ENCODE results near the gene PEX26. TPM values are rescaled to one million over a fixed set of nuclear protein-coding genes. Genes with fewer than 3 reads are reported as not detected.
"Not testable (repeated sequence)": the region's sequence is repeated elsewhere in the genome, so short reads cannot be mapped to it uniquely, and the experiment has no call there.

PEX26 gene
- total RNA-seq, 1 donor from 2014 or later = 49.8 TPM

GRCh38 chr22:18050065-18050464 is 27.7 kb upstream of the PEX26 start:
- Mint-ChIP-seq H3K27me3 (ENCODE audit: unreplicated experiment) (peaks cover 6% of the 10 kb centered on the region), H3K9me3 (ENCODE audit: unreplicated experiment) (peaks cover 9% of the 10 kb centered on the region), H3K36me3 (ENCODE audit: unreplicated experiment) (peaks cover 11% of the 10 kb centered on the region), H3K27ac (ENCODE audit: unreplicated experiment) (no peak overlapping the region), H3K4me3 (ENCODE audit: unreplicated experiment) (no peak overlapping the region), H3K4me1 (ENCODE audit: low read depth, unreplicated experiment) (peaks cover 3% of the 10 kb centered on the region)
- DNase-seq = no peak
- TF ChIP-seq CTCF (IDR thresholded peaks at IDR 0.05; ENCODE audit: partially characterized antibody, unreplicated experiment) = no peak

DNA sequence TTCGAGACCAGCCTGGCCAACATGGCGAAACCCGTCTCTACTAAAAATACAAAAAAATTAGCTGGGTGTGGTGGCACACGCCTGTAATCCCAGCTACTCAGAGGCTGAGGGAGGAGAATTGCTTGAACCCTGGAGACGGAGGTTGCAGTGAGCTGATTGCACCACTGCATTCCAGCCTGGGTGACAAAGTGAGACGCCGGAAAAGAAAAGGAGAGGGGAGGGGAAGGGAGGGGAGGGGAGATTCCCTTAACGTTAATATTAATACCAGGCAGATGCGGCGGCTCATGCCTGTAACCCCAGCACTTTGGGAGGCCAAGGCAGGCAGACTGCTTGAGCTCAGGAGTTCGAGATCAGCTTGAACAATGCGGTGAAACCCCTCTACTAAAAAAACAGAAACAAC is 26.7 kb upstream of the PEX26 start:
- H3K9me3 Mint-ChIP-seq (ENCODE audit: unreplicated experiment); H3K4me3 Mint-ChIP-seq (ENCODE audit: unreplicated experiment); DNase-seq; H3K27ac Mint-ChIP-seq (ENCODE audit: unreplicated experiment); H3K4me1 Mint-ChIP-seq (ENCODE audit: low read depth, unreplicated experiment): not testable (repeated sequence)
- peaks cover 12% of the 10 kb centered on the region for H3K27me3 Mint-ChIP-seq (ENCODE audit: unreplicated experiment)
- H3K36me3 Mint-ChIP-seq (ENCODE audit: unreplicated experiment) = peaks cover 11% of the 10 kb centered on the region

DNA sequence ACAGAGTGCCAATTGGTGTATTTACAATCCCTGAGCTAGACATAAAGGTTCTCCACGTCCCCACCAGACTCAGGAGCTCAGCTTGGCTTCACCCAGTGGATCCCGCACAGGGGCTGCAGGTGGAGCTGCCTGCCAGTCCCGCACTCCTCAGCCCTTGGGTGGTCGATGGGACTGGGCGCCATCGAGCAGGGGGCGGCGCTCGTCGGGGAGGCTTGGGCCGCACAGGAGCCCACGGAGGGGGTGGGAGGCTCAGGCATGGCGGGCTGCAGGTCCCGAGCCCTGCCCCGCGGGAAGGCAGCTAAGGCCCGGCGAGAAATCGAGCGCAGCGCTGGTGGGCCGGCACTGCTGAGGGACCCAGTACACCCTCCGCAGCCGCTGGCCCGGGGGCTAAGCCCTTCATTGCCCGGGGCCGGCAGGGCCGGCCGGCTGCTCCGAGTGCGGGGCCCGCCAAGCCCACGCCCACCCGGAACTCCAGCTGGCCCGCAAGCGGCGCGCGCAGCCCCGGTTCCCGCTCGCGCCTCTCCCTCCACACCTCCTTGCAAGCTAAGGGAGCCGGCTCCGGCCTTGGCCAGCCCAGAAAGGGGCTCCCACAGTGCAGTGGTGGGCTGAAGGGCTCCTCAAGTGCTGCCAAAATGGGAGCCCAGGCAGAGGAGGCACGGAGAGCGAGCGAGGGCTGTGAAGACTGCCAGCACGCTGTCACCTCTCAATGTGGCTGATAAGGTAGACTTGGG is 24.4 kb upstream of the PEX26 start:
- not testable (repeated sequence) for H3K4me1 Mint-ChIP-seq (ENCODE audit: low read depth, unreplicated experiment); H3K27ac Mint-ChIP-seq (ENCODE audit: unreplicated experiment); DNase-seq; H3K4me3 Mint-ChIP-seq (ENCODE audit: unreplicated experiment)
- Mint-ChIP-seq H3K36me3 (ENCODE audit: unreplicated experiment) (peaks cover 11% of the 10 kb centered on the region), H3K27me3 (ENCODE audit: unreplicated experiment) (peaks cover 12% of the 10 kb centered on the region), H3K9me3 (ENCODE audit: unreplicated experiment) (peaks cover 11% of the 10 kb centered on the region)

DNA sequence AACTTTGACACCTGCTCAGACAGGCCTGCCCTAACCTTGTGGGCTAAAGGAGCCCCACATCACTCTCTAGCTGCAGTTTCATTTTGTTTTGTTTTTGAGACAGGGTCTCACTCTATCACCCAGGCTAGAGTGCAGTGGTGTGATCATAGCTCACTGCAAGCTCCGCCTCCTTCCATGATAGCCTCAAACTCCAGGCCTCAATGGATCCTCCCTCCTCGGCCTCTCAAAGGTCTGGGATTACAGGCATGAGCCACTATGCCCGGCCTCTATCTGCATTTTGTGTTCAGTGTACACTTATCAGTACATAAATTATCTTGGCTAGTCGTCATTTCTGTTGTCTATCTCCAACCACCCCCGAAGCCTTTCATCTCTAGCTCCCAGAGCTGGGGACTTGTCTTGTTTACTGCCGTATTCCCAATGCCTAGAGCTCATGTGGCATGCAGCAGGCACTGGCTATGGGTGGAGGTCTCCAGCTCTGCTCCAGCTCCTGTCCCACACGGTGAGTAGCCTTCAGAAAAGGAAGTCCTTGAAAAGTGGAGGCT is 22.1 kb upstream of the PEX26 start:
- peaks cover 13% of the 10 kb centered on the region for H3K27me3 Mint-ChIP-seq (ENCODE audit: unreplicated experiment)
- H3K4me1 Mint-ChIP-seq (ENCODE audit: low read depth, unreplicated experiment) = peaks cover 6% of the 10 kb centered on the region
- no peak overlapping the region for H3K27ac Mint-ChIP-seq (ENCODE audit: unreplicated experiment)
- H3K9me3 Mint-ChIP-seq (ENCODE audit: unreplicated experiment) = peaks cover 11% of the 10 kb centered on the region
- H3K4me3 Mint-ChIP-seq (ENCODE audit: unreplicated experiment) = no peak overlapping the region
- no peak for TF ChIP-seq CTCF (IDR thresholded peaks at IDR 0.05; ENCODE audit: partially characterized antibody, unreplicated experiment)
- DNase-seq = no peak
- peaks cover 11% of the 10 kb centered on the region for H3K36me3 Mint-ChIP-seq (ENCODE audit: unreplicated experiment)

GRCh38 chr22:18056161-18056666 is 21.6 kb upstream of the PEX26 start:
- TF ChIP-seq CTCF (IDR thresholded peaks at IDR 0.05; ENCODE audit: partially characterized antibody, unreplicated experiment) = no peak
- peaks cover 11% of the 10 kb centered on the region for H3K36me3 Mint-ChIP-seq (ENCODE audit: unreplicated experiment)
- no peak for DNase-seq
- peaks cover 11% of the 10 kb centered on the region for H3K9me3 Mint-ChIP-seq (ENCODE audit: unreplicated experiment)
- peaks cover 13% of the 10 kb centered on the region for H3K27me3 Mint-ChIP-seq (ENCODE audit: unreplicated experiment)
- no peak overlapping the region for H3K27ac Mint-ChIP-seq (ENCODE audit: unreplicated experiment)
- peaks cover 6% of the 10 kb centered on the region for H3K4me1 Mint-ChIP-seq (ENCODE audit: low read depth, unreplicated experiment)
- no peak overlapping the region for H3K4me3 Mint-ChIP-seq (ENCODE audit: unreplicated experiment)

Data from glutamatergic neuron (in vitro differentiated cells).